HG03520 (cell line): Measurements from ENCODE around the gene ZKSCAN1.
"Not testable (repeated sequence)": the region's sequence is repeated elsewhere in the genome, so short reads cannot be mapped to it uniquely, and the experiment has no call there.

Source experiments
- ATAC-seq: cut with Tn5 transposase; IDR thresholded peaks from one replicate; pipeline ENCODE4 v1.9.1; 2021; ENCODE audit warnings: mild to moderate bottlenecking, moderate library complexity; ENCODE audit not compliant: unreplicated experiment

Gene ZKSCAN1

GRCh38 chr7:100015232-100016214 lies at the start of gene ZKSCAN1:
TSS of gene ZKSCAN1 (plus strand) at chr7:100015596. CDS start at chr7:100023507, 7,911 bp downstream.
- peak; percentile 93 for ATAC-seq

- ATAC-seq, result no peak
Measured at GRCh38 chr7:99969298-99969697, 46.1 kb upstream of the ZKSCAN1 start.

- not testable (repeated sequence) for ATAC-seq
Measured at GRCh38 chr7:99969813-99970212, 45.6 kb upstream of the ZKSCAN1 start.

GRCh38 chr7:99971242-99971641 lies 44.2 kb upstream of the ZKSCAN1 start:
- ATAC-seq, result no peak

GRCh38 chr7:99973817-99974216 lies 41.6 kb upstream of the ZKSCAN1 start:
- ATAC-seq, result not testable (repeated sequence)

GRCh38 chr7:99974681-99975080 lies 40.7 kb upstream of the ZKSCAN1 start:
- ATAC-seq, result no peak

- ATAC-seq, result no peak
Measured at GRCh38 chr7:99975782-99976521, 39.4 kb upstream of the ZKSCAN1 start, which contains the start of gene AZGP1. TSS of gene AZGP1 (minus strand) at chr7:99976031. CDS start at chr7:99976020, 11 bp downstream.

- no peak for ATAC-seq
Measured at GRCh38 chr7:99976626-99977025, 38.8 kb upstream of the ZKSCAN1 start.

- ATAC-seq, result not testable (repeated sequence)
Measured at GRCh38 chr7:99979814-99980225, 35.6 kb upstream of the ZKSCAN1 start.

- not testable (repeated sequence) for ATAC-seq
Measured at GRCh38 chr7:99980448-99980872, 34.9 kb upstream of the ZKSCAN1 start.

GRCh38 chr7:99981066-99981465 lies 34.3 kb upstream of the ZKSCAN1 start:
- ATAC-seq, result not testable (repeated sequence)

- no peak for ATAC-seq
Measured at GRCh38 chr7:99984593-99984992, 30.8 kb upstream of the ZKSCAN1 start.

GRCh38 chr7:99987306-99987705 lies 28.1 kb upstream of the ZKSCAN1 start:
- ATAC-seq, result not testable (repeated sequence)

GRCh38 chr7:99987846-99988245 lies 27.6 kb upstream of the ZKSCAN1 start:
- no peak for ATAC-seq

GRCh38 chr7:99990460-99990852 lies 24.9 kb upstream of the ZKSCAN1 start:
- ATAC-seq, result no peak

GRCh38 chr7:99991543-99991942 lies 23.9 kb upstream of the ZKSCAN1 start:
- ATAC-seq, result not testable (repeated sequence)

GRCh38 chr7:99992330-99993038 lies 22.9 kb upstream of the ZKSCAN1 start:
- no peak for ATAC-seq

- ATAC-seq, result no peak
Measured at GRCh38 chr7:99994819-99995218, 20.6 kb upstream of the ZKSCAN1 start.

GRCh38 chr7:99996755-99997544 lies 18.4 kb upstream of the ZKSCAN1 start:
- ATAC-seq, result no peak

GRCh38 chr7:99997545-99998137 lies 17.8 kb upstream of the ZKSCAN1 start:
- no peak for ATAC-seq
